Measurements from ENCODE around the gene TH. TPM values are rescaled to one million over a fixed set of nuclear protein-coding genes. Genes with fewer than 3 reads are reported as not detected.

TH gene
- total and polyA plus RNA-seq, 2 of the 8 experiments (the other 6 are each of a cell fraction or from before 2014, with no cell fraction given) = 0.09 TPM; not detected in 1

- TF ChIP-seq TBP (IDR thresholded peaks at IDR 0.05; ENCODE audit: low read depth, low read length) = no peak
- TF ChIP-seq SIRT6 (IDR thresholded peaks at IDR 0.05; ENCODE audit: low read length) = no peak
Observed at GRCh38 chr11:2120359-2121100, 51.1 kb downstream of the TH start (continued).
